ENCODE results near the gene VAT1L. TPM values are rescaled to one million over a fixed set of nuclear protein-coding genes. Genes with fewer than 3 reads are reported as not detected.

VAT1L gene
- total and polyA plus RNA-seq, 2 donors (not counting 3 experiments of a cell fraction or from before 2014, with no cell fraction given), result 0.46 to 1.5 TPM

DNA sequence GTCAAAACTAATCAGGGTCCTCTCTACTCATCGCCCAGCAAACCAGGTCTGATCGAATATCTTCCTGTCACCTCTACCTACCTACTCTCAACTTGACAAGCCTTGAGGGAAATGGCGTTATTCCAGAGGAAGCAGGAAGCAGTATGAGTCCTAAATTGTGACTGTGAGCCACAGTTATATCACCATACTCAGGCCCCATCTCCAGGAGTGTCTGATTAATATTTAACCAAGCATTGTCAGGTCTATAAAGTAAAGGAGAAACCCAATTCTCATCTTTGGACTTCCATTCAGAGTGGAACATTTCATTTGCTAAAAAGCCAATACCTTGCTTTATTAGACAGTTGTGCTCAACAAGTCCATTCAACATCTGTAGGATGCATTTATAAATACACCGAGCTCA is 216.2 kb downstream of the VAT1L start:
- H3K79me2 ChIP-seq (ENCODE audit: control insufficient read depth, insufficient read depth, low read length), result no peaks in the 10 kb centered on the region
- dilution Hi-C loops (cut with MboI; ENCODE audit: extremely low pct_ligation_motif_present, low sequenced_read_pairs) (no loop called here), intact Hi-C loops (cut with micrococcal nuclease) (no loop called here)
- H3K27me3 ChIP-seq (ENCODE audit: control insufficient read depth in 2 of 2, insufficient read depth in 2 of 2, low read length in 2 of 2), result no peaks in the 10 kb centered on the region
- no peak overlapping the region for H3K27ac ChIP-seq (ENCODE audit: insufficient read depth, low read depth, low read length)
- FAIRE-seq (no peak), DNase-seq (ENCODE audit: low read depth, low spot score) (no peak)
- no peak overlapping the region for H3K4me3 ChIP-seq (replicated peaks in 1 of 3; ENCODE audit: insufficient read depth in 1 of 3, low read depth in 1 of 3, low read length in 3 of 3)
- H3K9me3 ChIP-seq (replicated peaks; ENCODE audit: control insufficient read depth, insufficient read depth, low read length), result no peaks in the 10 kb centered on the region
- H2AFZ ChIP-seq (ENCODE audit: low read depth, low read length), result no peak overlapping the region
- TF ChIP-seq EZH2 (IDR thresholded peaks at IDR 0.05; ENCODE audit: borderline replicate concordance, low read depth, low read length, severe bottlenecking), result no peak
- TF ChIP-seq, protein P1, sequence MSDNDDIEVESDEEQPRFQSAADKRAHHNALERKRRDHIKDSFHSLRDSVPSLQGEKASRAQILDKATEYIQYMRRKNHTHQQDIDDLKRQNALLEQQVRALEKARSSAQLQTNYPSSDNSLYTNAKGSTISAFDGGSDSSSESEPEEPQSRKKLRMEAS (IDR thresholded peaks at IDR 0.05; ENCODE audit: insufficient read depth, insufficient read length), result no peak
- no peak for TF ChIP-seq FOS (IDR thresholded peaks at IDR 0.05; ENCODE audit: borderline replicate concordance, insufficient read depth, low read length)
- TF ChIP-seq POLR2AphosphoS5 (IDR thresholded peaks at IDR 0.05; ENCODE audit: insufficient read depth, low read depth, low read length), result no peak
- TF ChIP-seq GATA2 (IDR thresholded peaks at IDR 0.05; ENCODE audit: insufficient read depth, insufficient read length, low read depth, low read length), result no peak
- TF ChIP-seq POLR2A (IDR thresholded peaks at IDR 0.05; ENCODE audit: low read depth, low read length), result no peak
- no peak for TF ChIP-seq MYC (IDR thresholded peaks at IDR 0.05; ENCODE audit: low read depth, low read length)
- TF ChIP-seq JUN (IDR thresholded peaks at IDR 0.05; ENCODE audit: borderline replicate concordance, insufficient read depth, insufficient read length, low read depth), result no peak
- TF ChIP-seq, protein P2, sequence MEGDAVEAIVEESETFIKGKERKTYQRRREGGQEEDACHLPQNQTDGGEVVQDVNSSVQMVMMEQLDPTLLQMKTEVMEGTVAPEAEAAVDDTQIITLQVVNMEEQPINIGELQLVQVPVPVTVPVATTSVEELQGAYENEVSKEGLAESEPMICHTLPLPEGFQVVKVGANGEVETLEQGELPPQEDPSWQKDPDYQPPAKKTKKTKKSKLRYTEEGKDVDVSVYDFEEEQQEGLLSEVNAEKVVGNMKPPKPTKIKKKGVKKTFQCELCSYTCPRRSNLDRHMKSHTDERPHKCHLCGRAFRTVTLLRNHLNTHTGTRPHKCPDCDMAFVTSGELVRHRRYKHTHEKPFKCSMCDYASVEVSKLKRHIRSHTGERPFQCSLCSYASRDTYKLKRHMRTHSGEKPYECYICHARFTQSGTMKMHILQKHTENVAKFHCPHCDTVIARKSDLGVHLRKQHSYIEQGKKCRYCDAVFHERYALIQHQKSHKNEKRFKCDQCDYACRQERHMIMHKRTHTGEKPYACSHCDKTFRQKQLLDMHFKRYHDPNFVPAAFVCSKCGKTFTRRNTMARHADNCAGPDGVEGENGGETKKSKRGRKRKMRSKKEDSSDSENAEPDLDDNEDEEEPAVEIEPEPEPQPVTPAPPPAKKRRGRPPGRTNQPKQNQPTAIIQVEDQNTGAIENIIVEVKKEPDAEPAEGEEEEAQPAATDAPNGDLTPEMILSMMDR (IDR thresholded peaks at IDR 0.05; ENCODE audit: extremely low read depth in 1 of 2, insufficient read depth in 1 of 2, low read depth in 1 of 2, low read length in 2 of 2), result no peak
- no TSS peak for BruUV-seq (replicated peaks)
- H4K20me1 ChIP-seq (replicated peaks; ENCODE audit: control insufficient read depth, extremely low read depth, insufficient read depth, low read length), result no peaks in the 10 kb centered on the region
- H3K4me2 ChIP-seq (ENCODE audit: insufficient read depth, low read length), result no peak overlapping the region
- H3K36me3 ChIP-seq (ENCODE audit: control insufficient read depth in 2 of 2, extremely low read depth in 1 of 2, insufficient read depth in 2 of 2, low read length in 2 of 2), result no peaks in the 10 kb centered on the region
- POLR2A ChIA-PET, result no interaction called here
- no peak overlapping the region for H3K9ac ChIP-seq (replicated peaks; ENCODE audit: extremely low read depth, insufficient read depth, low read length)
- H3K9me1 ChIP-seq (replicated peaks; ENCODE audit: control insufficient read depth, extremely low read depth, insufficient read depth, low read length), result no peaks in the 10 kb centered on the region
- CTCF ChIA-PET, result interaction anchor here (2.0 to 2.9 kb wide), 3 partner anchors 28 to 420 kb away, joined by 11 to 34 read pairs (median 34); no protein-coding TSS in a partner anchor
- H3K4me1 ChIP-seq (ENCODE audit: control insufficient read depth, extremely low read depth, insufficient read depth, low read length), result no peaks in the 10 kb centered on the region
